OCI-M2 (cell line): ENCODE results near the gene FAM43B.
"Not testable (repeated sequence)": the region's sequence is repeated elsewhere in the genome, so short reads cannot be mapped to it uniquely, and the experiment has no call there.

Source experiments
- DNase-seq: peaks from one replicate; lab custom pipeline; 2025; ENCODE audit not compliant: unreplicated experiment; lab: John Stamatoyannopoulos, UW

FAM43B gene

GRCh38 chr1:20551945-20552727, at the start of gene FAM43B:
FAM43B (plus strand) TSS chr1:20552573; CDS start chr1:20552974, 401 bp downstream.
- DNase-seq = no peak

DNA sequence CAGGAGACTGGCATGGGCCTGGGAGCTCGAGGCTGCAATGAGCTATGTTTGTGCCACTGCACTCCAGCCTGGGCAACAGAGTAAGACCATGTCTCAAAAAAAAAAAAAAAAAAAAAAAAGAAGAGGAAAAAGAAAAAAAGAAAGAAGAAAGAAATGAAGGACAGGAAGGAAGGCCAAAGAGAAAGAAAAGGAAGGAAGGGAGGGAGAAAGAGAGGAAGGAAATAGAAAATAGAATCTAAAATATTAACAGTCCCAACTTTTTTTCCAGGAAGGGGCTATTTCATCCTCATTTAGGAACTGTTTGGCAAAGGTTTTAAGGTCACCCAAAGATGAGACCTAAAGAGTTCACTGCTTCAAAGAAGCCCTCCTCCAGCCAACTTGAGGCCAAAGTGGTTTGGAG, 46.9 kb upstream of the FAM43B start:
- DNase-seq = no peak

- no peak for DNase-seq
Measured at GRCh38 chr1:20507248-20507563, 45.2 kb upstream of the FAM43B start.

- peak; percentile 34 for DNase-seq
Measured at GRCh38 chr1:20507564-20508410, 44.6 kb upstream of the FAM43B start, which contains the start of gene MUL1. MUL1 (minus strand) TSS chr1:20508151; CDS start chr1:20508024, 127 bp downstream.

DNA sequence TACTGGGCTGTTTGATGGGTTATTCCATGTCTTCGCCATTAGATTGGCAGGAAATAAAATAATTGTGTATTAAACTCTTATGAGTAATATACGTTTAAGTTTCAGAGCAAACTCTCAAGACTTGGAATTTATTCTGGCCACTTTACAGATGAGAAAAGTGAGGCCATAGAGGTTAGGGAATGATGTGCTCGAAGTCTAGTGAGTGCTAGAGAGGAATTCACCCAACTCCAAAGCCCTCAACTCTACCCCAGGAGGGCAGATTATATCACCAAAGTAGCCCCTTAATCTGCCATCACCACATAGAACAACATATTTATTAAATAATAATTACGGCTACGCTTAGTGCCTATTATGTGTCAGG, 44.0 kb upstream of the FAM43B start:
- no peak for DNase-seq

- no peak for DNase-seq
Measured at GRCh38 chr1:20511518-20512428, 40.6 kb upstream of the FAM43B start.

- not testable (repeated sequence) for DNase-seq
Measured at GRCh38 chr1:20519609-20520262, 32.6 kb upstream of the FAM43B start.

DNA sequence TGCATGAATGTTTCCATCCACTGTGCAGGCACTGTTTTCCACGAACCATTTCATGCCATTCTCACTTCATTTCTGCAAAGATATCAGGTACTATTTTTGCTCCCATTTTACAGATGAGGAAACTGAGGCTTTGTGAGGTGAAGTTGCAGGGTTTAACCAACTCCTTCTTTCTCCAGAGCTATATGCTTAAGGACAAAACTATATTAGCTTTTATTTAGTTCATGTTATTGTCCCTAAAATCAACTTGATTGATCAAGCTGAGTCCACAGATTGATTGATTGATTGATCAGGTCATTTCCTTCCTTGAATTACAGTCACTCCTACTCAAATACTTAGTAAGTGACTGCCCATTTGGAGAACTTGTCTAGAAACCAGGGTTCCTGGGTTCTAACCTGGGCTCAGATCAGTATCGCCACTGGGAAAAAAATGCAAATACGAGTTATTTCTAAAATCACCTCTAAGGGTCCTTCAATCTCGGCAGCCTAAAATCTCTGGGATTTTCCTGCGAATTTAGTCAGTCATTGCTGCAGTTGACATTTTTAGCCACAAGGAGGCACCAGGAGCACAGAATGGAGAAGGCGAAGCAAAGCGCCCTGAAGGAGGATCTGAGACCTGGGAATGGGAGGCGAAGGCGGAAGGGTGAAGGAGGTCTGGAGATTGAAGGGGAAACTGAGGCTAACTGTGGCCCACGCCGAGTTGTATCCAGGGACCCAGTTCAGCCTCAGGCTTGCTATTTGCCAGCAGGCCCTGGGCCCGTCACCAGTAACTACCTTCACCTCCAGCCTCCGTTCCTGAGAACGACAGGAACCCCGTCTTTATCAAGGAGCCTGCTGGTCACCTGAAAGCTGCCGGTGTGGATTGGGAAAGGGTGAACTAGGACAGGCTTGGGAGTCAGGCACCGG, 30.2 kb upstream of the FAM43B start:
- DNase-seq = no peak

GRCh38 chr1:20526267-20526666, 26.1 kb upstream of the FAM43B start:
- DNase-seq = no peak

DNA sequence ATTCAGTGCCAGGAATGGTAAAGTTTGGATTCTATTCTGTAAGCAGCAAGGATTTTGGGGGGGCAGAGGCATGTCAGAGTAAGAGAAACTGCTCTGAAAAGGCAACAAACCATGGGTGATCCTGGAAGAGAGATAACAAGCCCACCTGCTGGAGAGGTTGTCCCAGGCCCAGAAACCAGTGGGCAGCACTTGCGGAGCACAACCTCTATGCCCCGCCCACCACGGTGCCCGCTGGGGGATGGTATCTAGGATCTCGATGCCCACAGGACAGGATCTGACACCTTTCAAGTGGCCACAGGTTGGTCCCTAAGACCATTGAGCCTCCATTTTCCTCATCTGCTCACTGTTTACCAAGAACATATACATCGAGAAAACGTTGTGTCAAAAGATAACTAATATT, 24.2 kb upstream of the FAM43B start:
- DNase-seq = no peak

GRCh38 chr1:20530306-20530705, 22.1 kb upstream of the FAM43B start:
- DNase-seq = no peak

DNA sequence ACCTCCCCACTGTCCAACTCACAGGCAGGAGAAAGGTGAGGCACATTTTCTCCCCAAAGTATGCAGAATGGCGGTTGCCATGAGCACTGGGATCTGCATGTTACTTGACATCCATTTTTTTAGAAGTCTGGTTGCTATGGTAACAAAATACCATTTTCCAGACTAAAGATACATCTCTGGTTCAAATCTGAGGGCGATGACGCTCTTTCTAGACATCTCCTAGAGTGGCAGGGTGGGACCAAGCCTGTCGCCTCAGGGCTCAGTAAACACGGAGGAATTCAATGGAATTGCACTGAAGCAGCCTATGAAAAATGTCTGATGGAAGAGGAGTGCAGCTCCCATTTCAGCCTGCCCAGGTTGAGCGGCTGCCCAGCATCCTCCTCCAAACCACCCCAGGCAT, 21.5 kb upstream of the FAM43B start:
- no peak for DNase-seq

GRCh38 chr1:20533635-20534034, 18.7 kb upstream of the FAM43B start:
- no peak for DNase-seq

GRCh38 chr1:20534659-20535417, 17.5 kb upstream of the FAM43B start:
- no peak for DNase-seq

- no peak for DNase-seq
Measured at GRCh38 chr1:20538227-20538626, 14.1 kb upstream of the FAM43B start.

GRCh38 chr1:20538760-20539551, 13.4 kb upstream of the FAM43B start:
- DNase-seq = no peak

DNA sequence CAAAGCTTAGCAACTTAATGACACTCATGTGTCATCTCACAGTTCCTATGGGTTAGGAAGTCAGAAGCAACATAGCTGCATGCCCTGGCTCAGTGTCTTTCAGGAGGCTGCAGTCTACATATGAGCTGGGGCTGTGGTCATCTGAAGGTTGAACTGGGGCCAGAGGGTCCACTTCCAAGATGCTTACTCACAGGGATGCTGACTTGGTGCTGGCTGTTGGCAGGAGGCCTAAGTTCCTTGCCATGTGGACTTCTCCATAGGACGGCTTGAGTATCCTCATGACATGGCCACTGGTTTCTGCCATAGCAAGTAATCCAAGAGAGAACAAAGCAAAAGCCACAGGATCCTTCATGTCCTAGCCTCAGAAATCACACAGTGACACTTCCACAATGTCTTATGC, 12.1 kb upstream of the FAM43B start:
- DNase-seq = no peak

DNA sequence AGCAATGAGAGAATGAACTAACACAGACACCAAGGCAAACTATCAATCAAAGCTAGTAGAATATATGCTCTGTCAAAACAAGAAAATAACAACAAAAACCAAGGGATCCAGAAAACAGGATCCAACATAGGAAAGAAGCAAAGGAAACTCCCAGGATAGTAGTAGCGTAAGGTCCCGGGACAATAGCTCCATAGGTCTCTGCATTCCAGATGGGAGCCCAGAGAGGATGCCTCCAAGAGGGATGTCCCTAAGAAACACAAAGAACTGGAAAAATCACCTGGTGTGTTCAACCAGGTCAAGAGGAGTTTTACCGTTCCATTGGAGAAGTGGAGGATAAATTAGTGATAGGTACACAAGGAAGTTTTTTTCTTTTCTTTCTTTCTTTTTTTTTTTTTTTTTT, 5.7 kb upstream of the FAM43B start:
- DNase-seq = no peak
